ENCODE data around the gene NEURL1. TPM values are rescaled to one million over a fixed set of nuclear protein-coding genes. Genes with fewer than 3 reads are reported as not detected.
"Not testable (repeated sequence)": the region's sequence is repeated elsewhere in the genome, so short reads cannot be mapped to it uniquely, and the experiment has no call there.

NEURL1 gene
- total RNA-seq, 1 donor from 2014 or later: 0.64 TPM

- intact Hi-C loops (cut with DNase I): no loop called here
- Histone ChIP-seq H3K27me3 (no peaks in the 10 kb centered on the region), H3K9me3 (no peaks in the 10 kb centered on the region), H3K27ac (no peak overlapping the region), H3K36me3 (peaks cover 8% of the 10 kb centered on the region), H3K4me1 (peaks cover under 1% of the 10 kb centered on the region), H3K4me3 (no peak overlapping the region)
- DNase-seq (no peak), ATAC-seq (no peak)
- TF ChIP-seq, protein P1, sequence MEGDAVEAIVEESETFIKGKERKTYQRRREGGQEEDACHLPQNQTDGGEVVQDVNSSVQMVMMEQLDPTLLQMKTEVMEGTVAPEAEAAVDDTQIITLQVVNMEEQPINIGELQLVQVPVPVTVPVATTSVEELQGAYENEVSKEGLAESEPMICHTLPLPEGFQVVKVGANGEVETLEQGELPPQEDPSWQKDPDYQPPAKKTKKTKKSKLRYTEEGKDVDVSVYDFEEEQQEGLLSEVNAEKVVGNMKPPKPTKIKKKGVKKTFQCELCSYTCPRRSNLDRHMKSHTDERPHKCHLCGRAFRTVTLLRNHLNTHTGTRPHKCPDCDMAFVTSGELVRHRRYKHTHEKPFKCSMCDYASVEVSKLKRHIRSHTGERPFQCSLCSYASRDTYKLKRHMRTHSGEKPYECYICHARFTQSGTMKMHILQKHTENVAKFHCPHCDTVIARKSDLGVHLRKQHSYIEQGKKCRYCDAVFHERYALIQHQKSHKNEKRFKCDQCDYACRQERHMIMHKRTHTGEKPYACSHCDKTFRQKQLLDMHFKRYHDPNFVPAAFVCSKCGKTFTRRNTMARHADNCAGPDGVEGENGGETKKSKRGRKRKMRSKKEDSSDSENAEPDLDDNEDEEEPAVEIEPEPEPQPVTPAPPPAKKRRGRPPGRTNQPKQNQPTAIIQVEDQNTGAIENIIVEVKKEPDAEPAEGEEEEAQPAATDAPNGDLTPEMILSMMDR (IDR thresholded peaks at IDR 0.05): no peak
Observed at GRCh38 chr10:103632247-103632642, 138.7 kb downstream of the NEURL1 start.

DNA sequence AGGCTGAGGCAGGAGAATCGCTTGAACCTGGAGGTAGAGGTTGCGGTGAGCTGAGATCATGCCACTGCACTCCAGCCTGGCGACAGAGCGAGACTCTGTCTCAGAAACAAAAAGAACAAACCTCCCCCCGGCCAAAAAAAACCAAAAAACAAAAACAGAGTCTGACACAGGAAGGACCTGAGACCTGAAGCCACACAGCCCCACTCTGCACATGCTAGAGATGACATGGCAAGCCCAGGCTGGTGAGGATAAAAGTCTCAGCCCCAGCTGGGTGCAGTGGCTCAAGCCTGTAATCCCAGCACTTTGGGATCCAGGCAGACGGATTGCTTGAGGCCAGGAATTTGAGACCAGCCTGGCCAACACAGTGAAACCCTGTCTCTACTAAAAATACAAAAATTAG lies 139.4 kb downstream of the NEURL1 start:
- H3K4me3 ChIP-seq; H3K9me3 ChIP-seq; intact Hi-C loops (cut with DNase I); ATAC-seq; H3K27ac ChIP-seq; DNase-seq; H3K4me1 ChIP-seq; H3K36me3 ChIP-seq; H3K27me3 ChIP-seq: not testable (repeated sequence)

DNA sequence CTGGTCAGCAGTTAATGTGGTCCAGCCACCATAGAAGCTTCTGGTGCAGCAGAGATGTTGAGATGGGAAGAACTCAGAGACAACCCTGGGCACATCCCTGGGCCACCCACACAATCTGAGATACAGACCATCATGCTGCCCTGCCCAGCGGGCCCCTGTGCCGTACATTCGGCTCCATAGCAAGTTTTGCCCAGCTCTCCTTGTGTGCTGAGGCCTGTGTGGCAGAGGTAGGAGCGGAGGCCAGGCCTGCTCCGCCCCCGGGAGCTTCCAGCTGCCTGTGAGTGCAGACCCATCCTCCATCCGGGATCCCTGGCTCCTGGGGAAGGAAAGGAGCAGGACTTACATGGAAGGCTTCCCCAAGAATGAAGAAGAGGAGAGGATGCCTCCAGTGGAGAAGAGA lies 140.3 kb downstream of the NEURL1 start:
- TF ChIP-seq, protein P1 (IDR thresholded peaks at IDR 0.05): no peak
- DNase-seq (no peak), ATAC-seq (no peak)

DNA sequence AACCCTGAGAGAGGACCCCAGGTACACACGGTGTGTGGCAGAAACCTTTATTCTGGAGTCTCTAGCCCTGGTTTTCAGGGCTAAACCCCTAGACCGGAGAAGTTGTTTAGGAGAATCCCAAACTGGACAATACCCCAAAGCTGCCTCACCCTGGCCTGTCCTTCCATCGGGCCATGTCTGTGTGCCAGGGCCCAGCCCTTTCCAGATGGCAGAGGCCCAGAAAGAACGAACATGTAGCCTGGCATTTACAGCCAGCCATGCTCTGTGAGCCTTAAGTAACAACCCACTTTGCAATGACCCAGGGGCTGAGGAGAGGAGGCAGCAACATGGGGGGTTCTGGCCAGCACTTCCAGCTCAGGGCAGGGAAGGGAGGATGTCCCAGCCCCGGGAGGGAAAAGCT lies 142.1 kb downstream of the NEURL1 start:
- H3K4me1 ChIP-seq: peaks cover 24% of the 10 kb centered on the region
- no peak overlapping the region for H3K4me3 ChIP-seq
- no peaks in the 10 kb centered on the region for H3K27me3 ChIP-seq
- DNase-seq (no peak), ATAC-seq (no peak)
- H3K36me3 ChIP-seq: no peaks in the 10 kb centered on the region
- TF ChIP-seq, protein P1 (IDR thresholded peaks at IDR 0.05): no peak
- intact Hi-C loops (cut with DNase I): no loop called here
- H3K9me3 ChIP-seq: no peaks in the 10 kb centered on the region
- H3K27ac ChIP-seq: no peak overlapping the region

More for the DNA sequence above, 140.3 kb downstream of the NEURL1 start:
- Histone ChIP-seq H3K36me3 (no peaks in the 10 kb centered on the region), H3K4me1 (peaks cover 16% of the 10 kb centered on the region), H3K27me3 (no peaks in the 10 kb centered on the region), H3K4me3 (no peak overlapping the region), H3K9me3 (no peaks in the 10 kb centered on the region), H3K27ac (no peak overlapping the region)
- intact Hi-C loops (cut with DNase I): no loop called here

- Histone ChIP-seq H3K27ac (no peak overlapping the region), H3K9me3 (no peaks in the 10 kb centered on the region), H3K4me1 (peaks cover 33% of the 10 kb centered on the region), H3K36me3 (no peaks in the 10 kb centered on the region), H3K27me3 (no peaks in the 10 kb centered on the region), H3K4me3 (no peak overlapping the region)
- TF ChIP-seq, protein P1 (IDR thresholded peaks at IDR 0.05): no peak
- ATAC-seq (no peak), DNase-seq (no peak)
- intact Hi-C loops (cut with DNase I): no loop called here
Observed at GRCh38 chr10:103636492-103636891, 143.0 kb downstream of the NEURL1 start.

- Histone ChIP-seq H3K27me3 (no peaks in the 10 kb centered on the region), H3K36me3 (no peaks in the 10 kb centered on the region), H3K4me3 (no peak overlapping the region), H3K27ac (no peak overlapping the region), H3K9me3 (no peaks in the 10 kb centered on the region), H3K4me1 (peaks cover 34% of the 10 kb centered on the region)
- TF ChIP-seq, protein P1 (IDR thresholded peaks at IDR 0.05): no peak
- intact Hi-C loops (cut with DNase I): no loop called here
- DNase-seq (no peak), ATAC-seq (no peak)
Observed at GRCh38 chr10:103637011-103637410, 143.5 kb downstream of the NEURL1 start.

All from upper lobe of right lung (tissue), 1 donor.